ENCODE measurements around the gene MINPP1. TPM values are rescaled to one million over a fixed set of nuclear protein-coding genes. Genes with fewer than 3 reads are reported as not detected.

MINPP1 gene
- total and polyA plus RNA-seq, 2 of the 13 experiments (the other 11 are each of a cell fraction or from before 2014, with no cell fraction given), result 19.2 to 53.7 TPM

DNA sequence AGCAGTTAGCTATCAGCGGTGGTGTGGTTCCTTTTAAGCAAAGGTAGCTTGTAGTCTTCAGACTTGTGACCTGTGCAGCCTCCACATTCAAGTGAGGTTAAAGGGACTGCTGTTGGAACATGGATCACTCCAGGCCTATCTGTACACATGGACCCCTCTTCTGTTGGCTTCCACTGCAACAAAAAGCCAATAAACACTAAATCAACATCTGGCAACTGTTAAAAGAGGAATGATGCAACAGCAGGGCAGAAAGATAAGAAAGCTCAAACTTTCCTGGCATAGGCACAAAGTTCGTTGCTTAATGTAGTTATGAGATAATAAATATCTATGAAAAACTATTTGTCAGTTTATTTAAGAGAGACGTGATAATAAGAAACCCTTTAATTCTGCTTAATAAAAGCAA, 4.0 kb upstream of the MINPP1 start (continued):
- TF ChIP-seq, protein P1, sequence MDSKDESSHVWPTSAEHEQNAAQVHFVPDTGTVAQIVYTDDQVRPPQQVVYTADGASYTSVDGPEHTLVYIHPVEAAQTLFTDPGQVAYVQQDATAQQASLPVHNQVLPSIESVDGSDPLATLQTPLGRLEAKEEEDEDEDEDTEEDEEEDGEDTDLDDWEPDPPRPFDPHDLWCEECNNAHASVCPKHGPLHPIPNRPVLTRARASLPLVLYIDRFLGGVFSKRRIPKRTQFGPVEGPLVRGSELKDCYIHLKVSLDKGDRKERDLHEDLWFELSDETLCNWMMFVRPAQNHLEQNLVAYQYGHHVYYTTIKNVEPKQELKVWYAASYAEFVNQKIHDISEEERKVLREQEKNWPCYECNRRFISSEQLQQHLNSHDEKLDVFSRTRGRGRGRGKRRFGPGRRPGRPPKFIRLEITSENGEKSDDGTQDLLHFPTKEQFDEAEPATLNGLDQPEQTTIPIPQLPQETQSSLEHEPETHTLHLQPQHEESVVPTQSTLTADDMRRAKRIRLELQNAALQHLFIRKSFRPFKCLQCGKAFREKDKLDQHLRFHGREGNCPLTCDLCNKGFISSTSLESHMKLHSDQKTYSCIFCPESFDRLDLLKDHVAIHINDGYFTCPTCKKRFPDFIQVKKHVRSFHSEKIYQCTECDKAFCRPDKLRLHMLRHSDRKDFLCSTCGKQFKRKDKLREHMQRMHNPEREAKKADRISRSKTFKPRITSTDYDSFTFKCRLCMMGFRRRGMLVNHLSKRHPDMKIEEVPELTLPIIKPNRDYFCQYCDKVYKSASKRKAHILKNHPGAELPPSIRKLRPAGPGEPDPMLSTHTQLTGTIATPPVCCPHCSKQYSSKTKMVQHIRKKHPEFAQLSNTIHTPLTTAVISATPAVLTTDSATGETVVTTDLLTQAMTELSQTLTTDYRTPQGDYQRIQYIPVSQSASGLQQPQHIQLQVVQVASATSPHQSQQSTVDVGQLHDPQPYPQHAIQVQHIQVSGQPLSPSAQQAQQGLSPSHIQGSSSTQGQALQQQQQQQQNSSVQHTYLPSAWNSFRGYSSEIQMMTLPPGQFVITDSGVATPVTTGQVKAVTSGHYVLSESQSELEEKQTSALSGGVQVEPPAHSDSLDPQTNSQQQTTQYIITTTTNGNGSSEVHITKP (CRISPR knock-in tag; IDR thresholded peaks at IDR 0.05; ENCODE audit: low read depth), result peak; percentile 94
- TF ChIP-seq ZNF670 (CRISPR knock-in tag; IDR thresholded peaks at IDR 0.05; ENCODE audit: borderline replicate concordance) (0 out of 2 replicates have a peak, but pooled peaks have one; percentile 61), POGZ (CRISPR knock-in tag; IDR thresholded peaks at IDR 0.05) (peak; percentile 96), KDM3A (CRISPR knock-in tag; IDR thresholded peaks at IDR 0.05; ENCODE audit: low read depth) (peak; percentile 68; the same call in 1 of the 2 replicates), KLF16 (CRISPR knock-in tag; IDR thresholded peaks at IDR 0.05) (peak in 1 of 2 experiments; percentile 94; a peak in 2 of 4 replicates), MTA1 (CRISPR knock-in tag; IDR thresholded peaks at IDR 0.05; ENCODE audit: borderline replicate concordance) (peak; percentile 52; the same call in 1 of the 2 replicates), JUNB (CRISPR knock-in tag; IDR thresholded peaks at IDR 0.05; ENCODE audit: borderline replicate concordance) (peak; percentile 78; the same call in 1 of the 2 replicates), ZNF770 (CRISPR knock-in tag; IDR thresholded peaks at IDR 0.05) (peak; percentile 69; the same call in 1 of the 2 replicates), IRX3 (CRISPR knock-in tag; IDR thresholded peaks at IDR 0.05; ENCODE audit: borderline replicate concordance, low read depth) (0 out of 2 replicates have a peak, but pooled peaks have one; percentile 40), YEATS2 (CRISPR knock-in tag; IDR thresholded peaks at IDR 0.05; ENCODE audit: borderline replicate concordance) (peak; percentile 78; the same call in 1 of the 2 replicates), ZNF430 (CRISPR knock-in tag; IDR thresholded peaks at IDR 0.05) (peak; percentile 81), PAXIP1 (CRISPR knock-in tag; conservative IDR thresholded peaks at IDR 0.05) (peak; percentile 100), ZNF788 (CRISPR knock-in tag; IDR thresholded peaks at IDR 0.05; ENCODE audit: borderline replicate concordance) (peak; percentile 75)
- TF ChIP-seq, protein P2, sequence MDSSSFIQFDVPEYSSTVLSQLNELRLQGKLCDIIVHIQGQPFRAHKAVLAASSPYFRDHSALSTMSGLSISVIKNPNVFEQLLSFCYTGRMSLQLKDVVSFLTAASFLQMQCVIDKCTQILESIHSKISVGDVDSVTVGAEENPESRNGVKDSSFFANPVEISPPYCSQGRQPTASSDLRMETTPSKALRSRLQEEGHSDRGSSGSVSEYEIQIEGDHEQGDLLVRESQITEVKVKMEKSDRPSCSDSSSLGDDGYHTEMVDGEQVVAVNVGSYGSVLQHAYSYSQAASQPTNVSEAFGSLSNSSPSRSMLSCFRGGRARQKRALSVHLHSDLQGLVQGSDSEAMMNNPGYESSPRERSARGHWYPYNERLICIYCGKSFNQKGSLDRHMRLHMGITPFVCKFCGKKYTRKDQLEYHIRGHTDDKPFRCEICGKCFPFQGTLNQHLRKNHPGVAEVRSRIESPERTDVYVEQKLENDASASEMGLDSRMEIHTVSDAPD (CRISPR knock-in tag; IDR thresholded peaks at IDR 0.05), result peak; percentile 85; the same call in 1 of the 2 replicates
- TF ChIP-seq, protein P3, sequence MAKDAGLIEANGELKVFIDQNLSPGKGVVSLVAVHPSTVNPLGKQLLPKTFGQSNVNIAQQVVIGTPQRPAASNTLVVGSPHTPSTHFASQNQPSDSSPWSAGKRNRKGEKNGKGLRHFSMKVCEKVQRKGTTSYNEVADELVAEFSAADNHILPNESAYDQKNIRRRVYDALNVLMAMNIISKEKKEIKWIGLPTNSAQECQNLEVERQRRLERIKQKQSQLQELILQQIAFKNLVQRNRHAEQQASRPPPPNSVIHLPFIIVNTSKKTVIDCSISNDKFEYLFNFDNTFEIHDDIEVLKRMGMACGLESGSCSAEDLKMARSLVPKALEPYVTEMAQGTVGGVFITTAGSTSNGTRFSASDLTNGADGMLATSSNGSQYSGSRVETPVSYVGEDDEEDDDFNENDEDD (CRISPR knock-in tag; IDR thresholded peaks at IDR 0.05; ENCODE audit: borderline replicate concordance), result peak; percentile 63; the same call in 1 of the 2 replicates

Measured in HepG2 (cell line).